Skeletal muscle tissue (tissue), 4 donors: Measurements from ENCODE around the gene ASPN. TPM values are rescaled to one million over a fixed set of nuclear protein-coding genes. Genes with fewer than 3 reads are reported as not detected.

Experiments used
- H3K27ac ChIP-seq: one replicate; pipeline ENCODE4 v1.7.0; 2013; ENCODE audit warnings: mild to moderate bottlenecking, low read depth, low read length, inconsistent platforms
- H3K27me3 ChIP-seq, 3 donors: one replicate each; pipeline ENCODE4 v1.7.0; 2013; ENCODE audit warnings: low read length in 3 of 3; ENCODE audit not compliant: control insufficient read depth in 3 of 3, insufficient read depth in 3 of 3
- H3K36me3 ChIP-seq, 3 donors: one replicate each; pipeline ENCODE4 v1.7.0; 2013; ENCODE audit warnings: low read length in 3 of 3; ENCODE audit not compliant: control insufficient read depth in 3 of 3, insufficient read depth in 3 of 3
- H3K4me1 ChIP-seq, 3 donors: one replicate each; pipeline ENCODE4 v1.7.0; 2013; ENCODE audit warnings: low read length in 3 of 3, mild to moderate bottlenecking in 3 of 3; ENCODE audit not compliant: control insufficient read depth in 3 of 3, insufficient read depth in 3 of 3
- H3K4me3 ChIP-seq, 3 donors: one replicate each; pipeline ENCODE4 v1.7.0; 2013; ENCODE audit warnings: low read length in 3 of 3
- H3K9ac ChIP-seq, 3 donors: one replicate each; pipeline ENCODE4 v1.7.0; 2013; ENCODE audit warnings: low read length in 3 of 3, mild to moderate bottlenecking in 3 of 3, moderate library complexity in 2 of 3, low read depth in 1 of 3
- H3K9me3 ChIP-seq, 3 donors: one replicate each; pipeline ENCODE4 v1.7.0; 2013; ENCODE audit warnings: low read length in 3 of 3; ENCODE audit not compliant: control insufficient read depth in 3 of 3
- total RNA-seq: library from RNA; depleted of rRNA; stranded (reverse); fragments of >200 nt; gene quantifications from one replicate; pipeline ENCODE4 v1.2.3, GENCODE V29; 2014
- donor health status: Osteomylitis.

The ASPN gene
- total RNA-seq, 1 donor from 2014 or later: 213 TPM

GRCh38 chr9:92518199-92518598 lies 35.9 kb upstream of the ASPN start:
- H3K9me3 ChIP-seq: no peaks in the 10 kb centered on the region
- no peaks in the 10 kb centered on the region for H3K27me3 ChIP-seq
- H3K4me3 ChIP-seq: no peak overlapping the region
- H3K36me3 ChIP-seq: peaks cover 0 to 5% (median 0%) of the 10 kb centered on the region in 3 donors
- no peak overlapping the region for H3K9ac ChIP-seq
- no peak overlapping the region for H3K27ac ChIP-seq
- H3K4me1 ChIP-seq: peaks cover 0 to 2% (median 0%) of the 10 kb centered on the region in 3 donors

DNA sequence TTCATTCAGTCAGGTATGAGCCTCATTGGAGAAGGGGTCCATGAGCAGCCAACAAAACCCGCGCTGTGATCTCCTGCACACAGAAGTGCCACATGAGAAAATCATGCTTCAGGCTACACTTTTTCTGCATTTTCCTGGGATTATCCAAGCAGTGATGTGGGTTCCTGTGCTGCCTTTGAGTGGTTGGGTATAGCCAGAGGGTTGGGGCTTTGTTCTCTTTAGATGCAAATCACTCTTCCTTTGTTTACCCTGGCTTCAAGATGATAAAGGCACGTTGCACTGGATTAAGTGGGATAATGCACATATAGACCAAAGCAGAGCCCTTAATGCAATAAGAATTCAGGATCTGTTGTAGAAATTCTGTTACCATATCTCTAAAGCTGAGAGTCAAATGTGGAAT lies 34.7 kb upstream of the ASPN start:
- Histone ChIP-seq H3K9ac (no peak overlapping the region), H3K27me3 (no peaks in the 10 kb centered on the region), H3K36me3 (peaks cover 0 to 8% (median 0%) of the 10 kb centered on the region in 3 donors), H3K4me1 (peaks cover 0 to 6% (median 2%) of the 10 kb centered on the region in 3 donors), H3K9me3 (no peaks in the 10 kb centered on the region), H3K27ac (no peak overlapping the region), H3K4me3 (no peak overlapping the region)

- Histone ChIP-seq H3K27ac (no peak overlapping the region), H3K4me3 (no peak overlapping the region), H3K36me3 (peaks cover 0 to 8% (median 0%) of the 10 kb centered on the region in 3 donors), H3K4me1 (peaks cover 0 to 6% (median 2%) of the 10 kb centered on the region in 3 donors), H3K9ac (no peak overlapping the region), H3K9me3 (no peaks in the 10 kb centered on the region), H3K27me3 (no peaks in the 10 kb centered on the region)
Observed at GRCh38 chr9:92516521-92516920, 34.2 kb upstream of the ASPN start.

GRCh38 chr9:92514635-92515034 lies 32.3 kb upstream of the ASPN start:
- H3K27ac ChIP-seq: no peak overlapping the region
- no peak overlapping the region for H3K4me3 ChIP-seq
- no peaks in the 10 kb centered on the region for H3K27me3 ChIP-seq
- H3K36me3 ChIP-seq: peaks cover 0 to 8% (median 3%) of the 10 kb centered on the region in 3 donors
- peaks cover 0 to 6% (median 2%) of the 10 kb centered on the region in 3 donors for H3K4me1 ChIP-seq
- no peak overlapping the region for H3K9ac ChIP-seq
- no peaks in the 10 kb centered on the region for H3K9me3 ChIP-seq

DNA sequence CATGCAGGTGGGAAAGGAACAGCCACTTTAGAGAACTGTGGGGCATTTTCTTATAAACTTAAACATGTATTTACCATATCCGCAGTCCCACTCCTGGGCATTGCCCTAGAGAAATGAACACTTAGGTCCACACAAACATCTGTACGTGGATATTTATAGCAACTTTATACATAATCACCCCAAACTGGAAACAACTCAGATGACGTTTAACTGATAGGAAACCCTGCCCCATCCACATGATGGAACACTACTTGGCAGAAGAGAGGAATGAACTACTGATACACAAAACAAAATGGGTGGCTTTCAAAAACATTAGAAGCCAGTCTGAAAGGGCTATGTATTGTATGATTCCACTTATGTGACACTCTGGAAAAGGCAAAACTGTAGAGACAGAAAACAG lies 31.0 kb upstream of the ASPN start:
- no peaks in the 10 kb centered on the region for H3K27me3 ChIP-seq
- no peaks in the 10 kb centered on the region for H3K9me3 ChIP-seq
- peaks cover 0 to 6% (median 3%) of the 10 kb centered on the region in 3 donors for H3K4me1 ChIP-seq
- H3K36me3 ChIP-seq: peaks cover 0 to 8% (median 3%) of the 10 kb centered on the region in 3 donors
- no peak overlapping the region for H3K4me3 ChIP-seq
- no peak overlapping the region for H3K9ac ChIP-seq
- H3K27ac ChIP-seq: no peak overlapping the region

- Histone ChIP-seq H3K9ac (no peak overlapping the region), H3K4me3 (no peak overlapping the region), H3K36me3 (peaks cover 0 to 8% (median 3%) of the 10 kb centered on the region in 3 donors), H3K27ac (no peak overlapping the region), H3K27me3 (no peaks in the 10 kb centered on the region), H3K4me1 (peaks cover 6 to 13% (median 10%) of the 10 kb centered on the region in 3 donors), H3K9me3 (no peaks in the 10 kb centered on the region)
Observed at GRCh38 chr9:92512622-92513021, 30.3 kb upstream of the ASPN start.

GRCh38 chr9:92510747-92511146 lies 28.4 kb upstream of the ASPN start:
- Histone ChIP-seq H3K4me1 (peaks cover 10 to 19% (median 13%) of the 10 kb centered on the region in 3 donors), H3K27me3 (no peaks in the 10 kb centered on the region), H3K36me3 (peaks cover 0 to 8% (median 3%) of the 10 kb centered on the region in 3 donors), H3K4me3 (no peak overlapping the region), H3K9me3 (no peaks in the 10 kb centered on the region), H3K27ac (no peak overlapping the region), H3K9ac (no peak overlapping the region)

- no peaks in the 10 kb centered on the region for H3K9me3 ChIP-seq
- peaks cover 0 to 3% (median 3%) of the 10 kb centered on the region in 3 donors for H3K36me3 ChIP-seq
- no peaks in the 10 kb centered on the region for H3K27me3 ChIP-seq
- H3K4me1 ChIP-seq: peaks cover 10 to 20% (median 13%) of the 10 kb centered on the region in 3 donors
- no peak overlapping the region for H3K27ac ChIP-seq
- no peak overlapping the region for H3K4me3 ChIP-seq
- H3K9ac ChIP-seq: no peak overlapping the region
Observed at GRCh38 chr9:92509050-92509449, 26.7 kb upstream of the ASPN start.

DNA sequence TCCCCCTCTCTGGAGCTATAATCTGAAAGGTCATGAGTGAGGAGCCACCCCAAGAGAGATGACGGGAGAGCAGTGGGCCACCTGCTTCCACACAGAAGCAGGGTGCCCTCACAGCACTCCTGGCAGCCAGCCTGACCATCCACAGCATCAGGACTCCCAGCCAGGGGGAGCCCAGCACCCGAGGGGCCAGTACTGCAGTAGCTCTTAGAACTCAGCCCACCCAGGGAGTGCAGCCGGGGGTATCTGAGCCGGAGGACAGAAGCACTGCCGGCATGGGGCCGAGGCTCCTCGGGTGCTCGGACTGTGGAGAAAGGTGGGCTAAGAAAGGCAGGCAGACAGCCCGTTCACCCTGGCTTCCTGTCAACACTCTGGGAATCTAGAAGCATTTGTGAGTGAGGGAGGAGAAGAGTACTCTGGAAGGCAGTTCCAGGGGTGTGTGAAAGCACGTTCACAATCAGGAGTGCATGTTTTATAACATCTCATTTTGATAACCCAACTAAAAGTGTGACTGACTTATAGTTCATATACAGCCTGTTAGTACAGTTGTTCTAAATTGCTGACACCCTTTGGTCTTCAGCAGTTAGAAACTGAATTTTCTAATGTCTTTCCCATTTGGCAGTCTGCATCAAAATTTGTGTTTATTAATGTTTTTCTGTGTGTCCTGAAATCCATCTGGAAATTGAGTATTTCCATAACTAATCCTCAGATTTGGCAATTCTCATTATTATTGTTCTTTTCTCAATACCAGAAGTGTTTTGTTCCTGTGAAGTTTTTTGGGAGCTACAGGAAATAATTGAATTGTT lies 25.9 kb upstream of the ASPN start:
- H3K9me3 ChIP-seq: no peaks in the 10 kb centered on the region
- peaks cover 10 to 17% (median 13%) of the 10 kb centered on the region in 3 donors for H3K4me1 ChIP-seq
- H3K9ac ChIP-seq: no peak overlapping the region
- H3K27me3 ChIP-seq: no peaks in the 10 kb centered on the region
- no peak overlapping the region for H3K4me3 ChIP-seq
- H3K27ac ChIP-seq: peak overlapping the region; percentile 41
- H3K36me3 ChIP-seq: peaks cover 0 to 3% (median 3%) of the 10 kb centered on the region in 3 donors

DNA sequence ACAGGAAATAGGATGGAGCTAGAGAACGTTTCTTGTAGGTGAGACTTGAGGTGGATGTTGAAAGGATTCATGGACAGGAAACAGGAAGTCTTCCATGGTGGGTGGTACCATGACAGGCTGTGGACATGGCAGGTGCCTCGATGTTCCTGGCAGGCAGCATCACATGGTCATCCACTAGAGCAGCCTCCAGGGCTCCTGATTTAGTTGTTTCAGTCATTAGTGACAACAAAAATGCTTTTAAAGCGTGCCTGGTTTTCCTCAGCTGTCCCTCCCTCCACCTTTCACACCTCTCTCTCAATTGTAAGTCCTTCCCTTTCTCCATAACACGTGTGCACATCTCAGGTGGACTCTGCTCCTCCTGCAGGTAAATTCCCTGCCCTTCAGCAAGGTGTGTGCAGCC lies 25.2 kb upstream of the ASPN start:
- no peaks in the 10 kb centered on the region for H3K9me3 ChIP-seq
- no peaks in the 10 kb centered on the region for H3K27me3 ChIP-seq
- peak overlapping the region; percentile 41 for H3K27ac ChIP-seq
- no peak overlapping the region for H3K4me3 ChIP-seq
- peaks cover 0 to 3% (median 0%) of the 10 kb centered on the region in 3 donors for H3K36me3 ChIP-seq
- no peak overlapping the region for H3K9ac ChIP-seq
- peaks cover 10 to 14% (median 11%) of the 10 kb centered on the region in 3 donors for H3K4me1 ChIP-seq
